PC-3 (cell line): Measurements from ENCODE around the gene FAM107B. TPM values are rescaled to one million over a fixed set of nuclear protein-coding genes. Genes with fewer than 3 reads are reported as not detected.

Experiments used
- ATAC-seq: fragments of 200-7000 bp; cut with Tn5 transposase; 2 replicates; pipeline ENCODE4 v1.9.1; 2020; ENCODE audit warnings: mild to moderate bottlenecking, moderate library complexity
- BruUV-seq: library from RNA; stranded (reverse); fragments of 400-500 nt; replicated peaks from 2 replicates; lab custom pipeline; 2021; lab: Mats Ljungman, UMichigan
- CTCF ChIA-PET: fragments of 300-600 bp; sonication (Branson Sonifier 250); formaldehyde crosslinking; loops from one replicate; lab custom pipeline; 2022; ENCODE audit warnings: antibody characterized with exemption; lab: Charles Lee
- POLR2A ChIA-PET: fragments of 300-600 bp; sonication (Branson Sonifier 250); formaldehyde crosslinking; loops from one replicate; lab custom pipeline; 2022; ENCODE audit warnings: antibody characterized with exemption; ENCODE audit not compliant: unreplicated experiment; lab: Charles Lee
- DNase-seq: peaks from one replicate; pipeline ENCODE4 v3.0.0-alpha.2; 2015
- H2AFZ ChIP-seq: fragments of 300-600 bp; sonication (generic); 2 replicates; pipeline ENCODE4 v1.6.0; 2016; ENCODE audit warnings: antibody characterized with exemption, low read length
- H3F3A ChIP-seq: fragments of 300-600 bp; sonication (generic); one replicate; pipeline ENCODE4 v1.6.0; 2017; ENCODE audit warnings: antibody characterized with exemption, low read length, control low read depth, mild to moderate bottlenecking; ENCODE audit not compliant: unreplicated experiment
- H3K27ac ChIP-seq: fragments of 300-600 bp; sonication (generic); 2 replicates; pipeline ENCODE4 v1.5.1; 2016; ENCODE audit warnings: mild to moderate bottlenecking, low read length
- H3K27me3 ChIP-seq: fragments of 300-600 bp; sonication (generic); 2 replicates; pipeline ENCODE4 v1.6.1; 2016; ENCODE audit warnings: low read length, mixed read lengths
- H3K36me3 ChIP-seq: fragments of 300-600 bp; sonication (generic); 2 replicates; pipeline ENCODE4 v1.6.1; 2016; ENCODE audit warnings: low read depth, mixed run types, low read length, mixed read lengths
- H3K4me1 ChIP-seq: fragments of 300-600 bp; sonication (generic); 2 replicates; pipeline ENCODE4 v1.5.1; 2016; ENCODE audit warnings: low read length; ENCODE audit not compliant: insufficient read depth
- H3K4me2 ChIP-seq: fragments of 300-600 bp; sonication (generic); 2 replicates; pipeline ENCODE4 v1.6.0; 2016; ENCODE audit warnings: low read length
- H3K4me3 ChIP-seq: fragments of 300-600 bp; sonication (generic); 2 replicates; pipeline ENCODE4 v1.5.1; 2016; ENCODE audit warnings: mild to moderate bottlenecking, low read length, mixed read lengths
- H3K79me2 ChIP-seq: fragments of 300-600 bp; sonication (generic); 2 replicates; pipeline ENCODE4 v1.6.1; 2017; ENCODE audit warnings: low read length, mixed read lengths
- H3K9ac ChIP-seq: fragments of 300-600 bp; sonication (generic); 2 replicates; pipeline ENCODE4 v1.6.0; 2016; ENCODE audit warnings: mild to moderate bottlenecking, low read length
- H3K9me2 ChIP-seq: fragments of 300-600 bp; sonication (generic); replicated peaks from 2 replicates; pipeline ENCODE4 v1.6.1; 2016; ENCODE audit warnings: mixed run types, low read length, mixed read lengths
- H3K9me3 ChIP-seq: fragments of 300-600 bp; sonication (generic); 2 replicates; pipeline ENCODE4 v1.6.1; 2016; ENCODE audit warnings: low read length, mixed read lengths
- H4K20me1 ChIP-seq: fragments of 300-600 bp; sonication (generic); 2 replicates; pipeline ENCODE4 v1.6.1; 2016; ENCODE audit warnings: low read length, mixed read lengths
- CTCF ChIP-seq: fragments of 300-600 bp; sonication (generic); conservative IDR thresholded peaks from 2 replicates; pipeline ENCODE4 v1.5.1; 2017; ENCODE audit warnings: antibody characterized with exemption, low read depth, mild to moderate bottlenecking, low read length
- EZH2 ChIP-seq: fragments of 300-600 bp; sonication (generic); IDR thresholded peaks from one replicate; pipeline ENCODE4 v1.6.1; 2017; ENCODE audit warnings: antibody characterized with exemption, mild to moderate bottlenecking, low read length; ENCODE audit not compliant: unreplicated experiment
- EZH2phosphoT487 ChIP-seq: fragments of 300-600 bp; sonication (generic); IDR thresholded peaks from 2 replicates; pipeline ENCODE4 v1.6.1; 2018; ENCODE audit warnings: mild to moderate bottlenecking, antibody characterized with exemption, low read length, borderline replicate concordance
- intact Hi-C: fragments of 100-400 bp; cut with micrococcal nuclease; formaldehyde crosslinking; loops from 2 replicates; pipeline ENCODE4 v1.9.0; 2023
- total RNA-seq: library from RNA; depleted of rRNA; stranded (reverse); fragments of >200 nt; gene quantifications from 2 replicates; pipeline ENCODE4 v1.2.3, GENCODE V29; 2014

The FAM107B gene
- total RNA-seq, 1 experiment from 2014 or later = 36.6 TPM

- Histone ChIP-seq H2AFZ (no peak overlapping the region), H3K9me2 (no peaks in the 10 kb centered on the region), H3K9me3 (no peaks in the 10 kb centered on the region), H3K36me3 (no peaks in the 10 kb centered on the region), H4K20me1 (no peaks in the 10 kb centered on the region), H3K9ac (no peak overlapping the region), H3F3A (no peaks in the 10 kb centered on the region), H3K27me3 (no peaks in the 10 kb centered on the region), H3K4me1 (no peaks in the 10 kb centered on the region), H3K4me3 (no peak overlapping the region), H3K27ac (no peak overlapping the region), H3K4me2 (no peak overlapping the region), H3K79me2 (no peaks in the 10 kb centered on the region)
- intact Hi-C loops = no loop called here
- ATAC-seq = no peak
- TF ChIP-seq EZH2phosphoT487 (no peak), CTCF (no peak), EZH2 (no peak)
- ChIA-PET POLR2A (no interaction called here), CTCF (no interaction called here)
- BruUV-seq = no TSS peak
- no peak for DNase-seq
Observed at GRCh38 chr10:14724931-14725330, 49.8 kb downstream of the FAM107B start.

- H3K79me2 ChIP-seq = no peaks in the 10 kb centered on the region
- no peaks in the 10 kb centered on the region for H3K9me3 ChIP-seq
- H3K4me1 ChIP-seq = no peaks in the 10 kb centered on the region
- POLR2A ChIA-PET = no interaction called here
- ATAC-seq (no peak), DNase-seq (no peak)
- H3K9me2 ChIP-seq = no peaks in the 10 kb centered on the region
- H3K36me3 ChIP-seq = no peaks in the 10 kb centered on the region
- no peak overlapping the region for H3K4me3 ChIP-seq
- no peak overlapping the region for H3K9ac ChIP-seq
- no peaks in the 10 kb centered on the region for H4K20me1 ChIP-seq
- intact Hi-C loops = no loop called here
- CTCF ChIA-PET = no interaction called here
- no peaks in the 10 kb centered on the region for H3F3A ChIP-seq
- TF ChIP-seq EZH2phosphoT487 (no peak), EZH2 (no peak), CTCF (no peak)
- H3K27me3 ChIP-seq = no peaks in the 10 kb centered on the region
- no peak overlapping the region for H3K27ac ChIP-seq
- BruUV-seq = no TSS peak
- H3K4me2 ChIP-seq = no peak overlapping the region
- H2AFZ ChIP-seq = no peak overlapping the region
Observed at GRCh38 chr10:14723052-14723689, 51.5 kb downstream of the FAM107B start.

- H3K9ac ChIP-seq = no peak overlapping the region
- no peaks in the 10 kb centered on the region for H3K4me1 ChIP-seq
- no peak for DNase-seq
- no peak overlapping the region for H3K4me2 ChIP-seq
- no peaks in the 10 kb centered on the region for H3F3A ChIP-seq
- no peaks in the 10 kb centered on the region for H3K36me3 ChIP-seq
- H3K27ac ChIP-seq = no peak overlapping the region
- no peaks in the 10 kb centered on the region for H3K9me3 ChIP-seq
- no peak for ATAC-seq
- no peaks in the 10 kb centered on the region for H3K9me2 ChIP-seq
- H4K20me1 ChIP-seq = no peaks in the 10 kb centered on the region
- H3K79me2 ChIP-seq = no peaks in the 10 kb centered on the region
- CTCF ChIA-PET = no interaction called here
- no peak overlapping the region for H3K4me3 ChIP-seq
- H3K27me3 ChIP-seq = no peaks in the 10 kb centered on the region
- POLR2A ChIA-PET = no interaction called here
- BruUV-seq = no TSS peak
- intact Hi-C loops = no loop called here
- no peak overlapping the region for H2AFZ ChIP-seq
- TF ChIP-seq EZH2phosphoT487 (no peak), CTCF (no peak), EZH2 (no peak)
Observed at GRCh38 chr10:14717552-14717951, 57.1 kb downstream of the FAM107B start.
